ENCODE data around the gene NOTCH2.
"Not testable (repeated sequence)": the region's sequence is repeated elsewhere in the genome, so short reads cannot be mapped to it uniquely, and the experiment has no call there.

NOTCH2 gene

GRCh38 chr1:120023791-120024190 lies 45.7 kb downstream of the NOTCH2 start:
- H3K27ac ChIP-seq (ENCODE audit: low read length); H3K79me2 ChIP-seq (ENCODE audit: low read length); H3K9me2 ChIP-seq (replicated peaks; ENCODE audit: insufficient read depth, low read length); H4K20me1 ChIP-seq (ENCODE audit: insufficient read depth, low read length); H3K9ac ChIP-seq (ENCODE audit: low read length); H3K27me3 ChIP-seq (replicated peaks; ENCODE audit: insufficient read depth, low read length); H3K4me1 ChIP-seq (ENCODE audit: low read length); H3K9me3 ChIP-seq (replicated peaks; ENCODE audit: insufficient read depth, low read length); H3F3A ChIP-seq (ENCODE audit: insufficient read depth, low read length); H3K4me2 ChIP-seq (ENCODE audit: low read depth, low read length); H3K4me3 ChIP-seq (ENCODE audit: low read length); H3K36me3 ChIP-seq (replicated peaks; ENCODE audit: insufficient read depth, low read length); H2AFZ ChIP-seq (ENCODE audit: low read length); DNase-seq: not testable (repeated sequence)

GRCh38 chr1:120014978-120015377 lies 54.5 kb downstream of the NOTCH2 start:
- not testable (repeated sequence) for H3K4me1 ChIP-seq (ENCODE audit: low read length); H3K79me2 ChIP-seq (ENCODE audit: low read length); H3K4me2 ChIP-seq (ENCODE audit: low read depth, low read length); H4K20me1 ChIP-seq (ENCODE audit: insufficient read depth, low read length); H3K9me2 ChIP-seq (replicated peaks; ENCODE audit: insufficient read depth, low read length); H3K27me3 ChIP-seq (replicated peaks; ENCODE audit: insufficient read depth, low read length); H3K36me3 ChIP-seq (replicated peaks; ENCODE audit: insufficient read depth, low read length); H3K4me3 ChIP-seq (ENCODE audit: low read length); H3K9ac ChIP-seq (ENCODE audit: low read length); DNase-seq; H3K27ac ChIP-seq (ENCODE audit: low read length); H3F3A ChIP-seq (ENCODE audit: insufficient read depth, low read length); H2AFZ ChIP-seq (ENCODE audit: low read length); H3K9me3 ChIP-seq (replicated peaks; ENCODE audit: insufficient read depth, low read length)

GRCh38 chr1:120008320-120008719 lies 61.1 kb downstream of the NOTCH2 start:
- not testable (repeated sequence) for H3K4me1 ChIP-seq (ENCODE audit: low read length); H3K9me2 ChIP-seq (replicated peaks; ENCODE audit: insufficient read depth, low read length); H3K27ac ChIP-seq (ENCODE audit: low read length); H3F3A ChIP-seq (ENCODE audit: insufficient read depth, low read length); H3K4me2 ChIP-seq (ENCODE audit: low read depth, low read length); H2AFZ ChIP-seq (ENCODE audit: low read length); DNase-seq; H3K79me2 ChIP-seq (ENCODE audit: low read length); H3K27me3 ChIP-seq (replicated peaks; ENCODE audit: insufficient read depth, low read length); H3K36me3 ChIP-seq (replicated peaks; ENCODE audit: insufficient read depth, low read length); H3K9me3 ChIP-seq (replicated peaks; ENCODE audit: insufficient read depth, low read length); H3K9ac ChIP-seq (ENCODE audit: low read length); H4K20me1 ChIP-seq (ENCODE audit: insufficient read depth, low read length); H3K4me3 ChIP-seq (ENCODE audit: low read length)

DNA sequence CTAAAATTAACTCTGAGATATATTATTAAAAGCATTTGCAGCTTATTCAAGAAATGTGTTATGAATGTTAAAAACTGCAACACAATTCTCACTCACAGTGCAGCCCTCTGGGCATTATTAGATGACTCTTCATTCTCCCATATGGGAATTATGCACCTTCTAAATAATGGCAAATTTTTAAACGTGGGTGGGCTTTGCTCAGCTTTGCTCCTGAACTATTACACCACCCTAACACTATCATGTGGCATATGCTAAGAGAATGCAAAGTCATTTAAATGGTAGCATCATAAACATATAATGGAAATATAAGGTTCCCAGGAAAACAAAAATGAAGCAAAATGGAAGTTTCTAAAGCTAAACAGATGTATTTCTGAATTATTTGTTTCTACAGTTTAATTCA lies 61.6 kb downstream of the NOTCH2 start:
- H2AFZ ChIP-seq (ENCODE audit: low read length): not testable (repeated sequence)

GRCh38 chr1:120001035-120001434 lies 68.4 kb downstream of the NOTCH2 start:
- not testable (repeated sequence) for H3K27me3 ChIP-seq (replicated peaks; ENCODE audit: insufficient read depth, low read length); H3K4me2 ChIP-seq (ENCODE audit: low read depth, low read length); H3K4me1 ChIP-seq (ENCODE audit: low read length); H2AFZ ChIP-seq (ENCODE audit: low read length); H3K27ac ChIP-seq (ENCODE audit: low read length); H3K9me3 ChIP-seq (replicated peaks; ENCODE audit: insufficient read depth, low read length); H3K9ac ChIP-seq (ENCODE audit: low read length); H3K9me2 ChIP-seq (replicated peaks; ENCODE audit: insufficient read depth, low read length); H3K4me3 ChIP-seq (ENCODE audit: low read length); H3K36me3 ChIP-seq (replicated peaks; ENCODE audit: insufficient read depth, low read length); DNase-seq; H3F3A ChIP-seq (ENCODE audit: insufficient read depth, low read length); H3K79me2 ChIP-seq (ENCODE audit: low read length); H4K20me1 ChIP-seq (ENCODE audit: insufficient read depth, low read length)

More for the DNA sequence above, 61.6 kb downstream of the NOTCH2 start:
- not testable (repeated sequence) for H4K20me1 ChIP-seq (ENCODE audit: insufficient read depth, low read length); H3K36me3 ChIP-seq (replicated peaks; ENCODE audit: insufficient read depth, low read length); H3K4me2 ChIP-seq (ENCODE audit: low read depth, low read length); H3K9ac ChIP-seq (ENCODE audit: low read length); H3F3A ChIP-seq (ENCODE audit: insufficient read depth, low read length); H3K9me2 ChIP-seq (replicated peaks; ENCODE audit: insufficient read depth, low read length); H3K4me1 ChIP-seq (ENCODE audit: low read length); H3K4me3 ChIP-seq (ENCODE audit: low read length); DNase-seq; H3K79me2 ChIP-seq (ENCODE audit: low read length); H3K27me3 ChIP-seq (replicated peaks; ENCODE audit: insufficient read depth, low read length); H3K9me3 ChIP-seq (replicated peaks; ENCODE audit: insufficient read depth, low read length); H3K27ac ChIP-seq (ENCODE audit: low read length)

- not testable (repeated sequence) for H3K9me2 ChIP-seq (replicated peaks; ENCODE audit: insufficient read depth, low read length); DNase-seq; H3K4me3 ChIP-seq (ENCODE audit: low read length); H3K4me2 ChIP-seq (ENCODE audit: low read depth, low read length); H3K36me3 ChIP-seq (replicated peaks; ENCODE audit: insufficient read depth, low read length); H3K9ac ChIP-seq (ENCODE audit: low read length); H3K9me3 ChIP-seq (replicated peaks; ENCODE audit: insufficient read depth, low read length); H3K4me1 ChIP-seq (ENCODE audit: low read length); H3K27ac ChIP-seq (ENCODE audit: low read length); H3F3A ChIP-seq (ENCODE audit: insufficient read depth, low read length); H2AFZ ChIP-seq (ENCODE audit: low read length); H3K79me2 ChIP-seq (ENCODE audit: low read length); H3K27me3 ChIP-seq (replicated peaks; ENCODE audit: insufficient read depth, low read length); H4K20me1 ChIP-seq (ENCODE audit: insufficient read depth, low read length)
These were observed 72.6 kb downstream of the NOTCH2 start for GRCh38 chr1:119996731-119997312.

DNA sequence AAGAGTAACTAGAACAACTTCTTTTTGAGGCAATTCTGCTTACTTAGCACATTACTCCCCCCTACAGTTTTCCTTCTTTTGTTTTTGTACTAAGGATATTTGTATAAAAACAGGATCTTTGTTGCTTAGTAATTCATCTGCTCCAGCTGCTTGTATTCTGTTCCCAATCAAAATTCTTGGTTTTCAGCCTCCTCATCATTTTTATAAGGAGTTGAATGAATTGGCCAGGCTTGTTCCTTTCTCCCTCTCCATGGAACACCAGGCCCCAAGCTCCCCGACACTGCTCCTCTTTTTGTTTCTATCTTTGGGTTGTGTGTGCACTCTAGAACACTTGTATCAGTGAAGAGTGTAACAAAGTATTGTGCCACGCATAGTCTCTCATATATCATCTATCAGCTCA lies 73.5 kb downstream of the NOTCH2 start:
- DNase-seq; H3K9me2 ChIP-seq (replicated peaks; ENCODE audit: insufficient read depth, low read length); H4K20me1 ChIP-seq (ENCODE audit: insufficient read depth, low read length); H3F3A ChIP-seq (ENCODE audit: insufficient read depth, low read length); H3K36me3 ChIP-seq (replicated peaks; ENCODE audit: insufficient read depth, low read length); H3K27me3 ChIP-seq (replicated peaks; ENCODE audit: insufficient read depth, low read length); H3K4me3 ChIP-seq (ENCODE audit: low read length); H3K4me2 ChIP-seq (ENCODE audit: low read depth, low read length); H3K4me1 ChIP-seq (ENCODE audit: low read length); H3K79me2 ChIP-seq (ENCODE audit: low read length); H3K27ac ChIP-seq (ENCODE audit: low read length); H3K9me3 ChIP-seq (replicated peaks; ENCODE audit: insufficient read depth, low read length); H2AFZ ChIP-seq (ENCODE audit: low read length); H3K9ac ChIP-seq (ENCODE audit: low read length): not testable (repeated sequence)
